Sigmoid colon (tissue), 4 donors: ENCODE measurements around the gene PARP11.

Experiments
- CTCF ChIP-seq, 4 experiments: fragments of 450-650 bp in 3 of 4; fragments of 200-600 bp in 1 of 4; IDR thresholded peaks; one replicate each; pipeline ENCODE4 v1.5.1; 2016 to 2019; ENCODE audit warnings: antibody characterized with exemption in 4 of 4, mild to moderate bottlenecking in 3 of 4, moderate library complexity in 2 of 4
- EP300 ChIP-seq, 4 donors: sonication (generic); formaldehyde crosslinking; IDR thresholded peaks; one replicate each; pipeline ENCODE4 v1.6.1; 2017; ENCODE audit warnings: antibody characterized with exemption in 4 of 4
- POLR2A ChIP-seq, 2 donors: fragments of 450-650 bp; IDR thresholded peaks; one replicate each; pipeline ENCODE4 v1.6.1; 2016; ENCODE audit warnings: antibody characterized with exemption in 2 of 2, mild to moderate bottlenecking in 2 of 2, moderate library complexity in 2 of 2

DNA sequence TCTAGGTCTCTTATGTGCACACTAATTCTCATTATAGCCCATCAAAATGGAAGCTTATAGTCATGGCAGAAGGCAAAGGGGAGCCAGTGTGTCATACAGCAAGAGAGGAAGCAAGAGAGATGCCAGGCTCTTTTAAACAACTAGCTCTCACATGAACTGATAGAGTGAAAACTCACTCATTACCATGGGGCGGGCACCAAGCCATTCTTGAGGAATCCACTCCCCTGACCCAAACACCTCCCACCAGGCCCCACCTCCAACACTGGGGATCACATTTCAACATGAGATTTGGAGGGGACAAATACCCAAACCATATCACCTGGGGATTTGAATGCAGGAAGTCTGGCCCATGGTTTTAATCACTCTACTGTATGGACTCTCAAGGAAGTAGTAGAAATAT lies 83.4 kb downstream of the PARP11 start:
- TF ChIP-seq POLR2A (IDR thresholded peaks at IDR 0.05) (no peak), CTCF (IDR thresholded peaks at IDR 0.05) (no peak), EP300 (IDR thresholded peaks at IDR 0.05) (no peak)
